IPS-15b (cell line): ENCODE data around the gene ARHGEF38.
"Not testable (repeated sequence)": the region's sequence is repeated elsewhere in the genome, so short reads cannot be mapped to it uniquely, and the experiment has no call there.

Experiments
- H3K27me3 ChIP-seq: one replicate; pipeline ENCODE4 v1.6.1; 2013; ENCODE audit warnings: low read length; ENCODE audit not compliant: control insufficient read depth, insufficient read depth
- H3K36me3 ChIP-seq: one replicate; pipeline ENCODE4 v1.6.1; 2013; ENCODE audit warnings: low read length; ENCODE audit not compliant: control insufficient read depth, insufficient read depth
- H3K4me1 ChIP-seq: one replicate; pipeline ENCODE4 v1.6.1; 2013; ENCODE audit warnings: mild to moderate bottlenecking, low read length; ENCODE audit not compliant: control insufficient read depth, insufficient read depth
- H3K4me3 ChIP-seq: one replicate; pipeline ENCODE4 v1.5.1; 2013; ENCODE audit warnings: low read depth, low read length
- H3K9ac ChIP-seq: one replicate; pipeline ENCODE4 v1.6.1; 2013; ENCODE audit warnings: low read depth, mild to moderate bottlenecking, low read length
- H3K9me3 ChIP-seq: one replicate; pipeline ENCODE4 v1.6.1; 2013; ENCODE audit warnings: mild to moderate bottlenecking, low read length; ENCODE audit not compliant: control insufficient read depth, insufficient read depth

The ARHGEF38 gene

GRCh38 chr4:105729895-105730294 is 177.5 kb downstream of the ARHGEF38 start:
- H3K36me3 ChIP-seq, H3K27me3 ChIP-seq, H3K4me3 ChIP-seq, H3K4me1 ChIP-seq, H3K9ac ChIP-seq, H3K9me3 ChIP-seq: not testable (repeated sequence)
